ENCODE measurements around the gene CHKA.

Gene CHKA

GRCh38 chr11:68043349-68044144 lies 77.6 kb downstream of the CHKA start:
- DNase-seq: no peak

GRCh38 chr11:68043029-68043348 lies 78.2 kb downstream of the CHKA start:
- DNase-seq: no peak

DNA sequence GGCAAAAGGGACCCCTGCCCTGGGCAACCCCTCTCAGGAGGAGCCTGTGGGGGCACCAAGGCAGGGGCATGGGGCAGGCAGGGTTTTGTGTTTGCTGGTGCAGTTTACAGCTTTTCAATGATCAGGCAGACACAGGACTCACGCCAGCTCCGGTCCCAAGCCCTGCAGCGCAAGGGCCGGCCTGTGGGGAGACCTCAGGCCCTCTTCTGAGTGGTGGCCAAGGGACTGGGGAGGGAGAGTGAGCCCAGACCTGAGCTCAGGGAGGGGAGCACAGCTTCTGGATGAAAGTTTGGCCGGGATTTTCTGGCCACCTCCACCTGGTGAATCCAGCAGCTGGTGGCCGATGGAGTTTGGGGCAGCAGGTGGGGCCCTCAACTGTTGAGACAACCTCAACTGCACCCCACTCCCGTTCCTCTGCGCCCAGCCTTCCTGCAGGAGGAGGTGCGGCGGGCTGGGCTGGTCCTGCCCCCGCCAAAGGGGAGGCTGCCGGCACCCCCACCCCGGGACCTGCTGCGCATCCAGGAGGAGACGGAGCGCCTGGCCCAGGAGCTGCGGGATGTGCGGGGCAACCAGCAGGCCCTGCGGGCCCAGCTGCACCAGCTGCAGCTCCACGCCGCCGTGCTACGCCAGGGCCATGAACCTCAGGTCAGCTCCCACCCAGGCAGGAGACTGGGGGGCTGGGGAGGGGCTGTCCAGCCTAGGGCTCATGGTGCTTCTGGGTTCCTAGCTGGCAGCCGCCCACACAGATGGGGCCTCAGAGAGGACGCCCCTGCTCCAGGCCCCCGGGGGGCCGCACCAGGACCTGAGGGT lies 78.8 kb downstream of the CHKA start:
- no peak for DNase-seq

DNA sequence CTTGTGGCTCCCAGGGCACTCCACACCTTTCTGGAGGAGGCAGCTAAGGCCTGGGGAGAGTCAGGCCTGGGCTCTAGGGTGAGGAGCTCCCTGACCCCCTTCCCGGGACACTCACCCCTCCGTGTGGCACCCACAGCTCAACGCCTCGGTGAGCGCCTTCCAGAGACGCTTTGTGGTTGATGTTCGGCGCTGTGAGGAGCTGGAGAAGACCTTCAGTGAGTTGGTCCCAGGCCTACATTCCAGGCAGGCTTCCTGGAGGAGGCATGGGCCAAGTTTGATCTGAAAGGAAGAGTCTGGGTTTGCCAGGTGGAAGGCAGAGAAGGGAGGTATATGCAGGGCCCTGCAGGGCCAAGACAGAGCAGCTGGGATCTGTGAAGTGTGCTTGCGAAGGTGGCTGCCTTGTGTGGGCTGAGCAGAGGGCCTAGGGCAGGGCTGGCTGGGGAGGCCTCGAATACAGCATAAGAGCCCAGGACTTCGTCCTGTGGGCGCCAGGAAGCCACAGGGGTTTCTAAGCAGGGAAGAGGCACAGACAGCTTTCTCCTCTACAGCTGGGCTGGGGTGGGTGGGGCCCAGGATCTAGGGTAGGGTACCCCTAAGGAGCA lies 79.5 kb downstream of the CHKA start:
- DNase-seq: no peak

DNA sequence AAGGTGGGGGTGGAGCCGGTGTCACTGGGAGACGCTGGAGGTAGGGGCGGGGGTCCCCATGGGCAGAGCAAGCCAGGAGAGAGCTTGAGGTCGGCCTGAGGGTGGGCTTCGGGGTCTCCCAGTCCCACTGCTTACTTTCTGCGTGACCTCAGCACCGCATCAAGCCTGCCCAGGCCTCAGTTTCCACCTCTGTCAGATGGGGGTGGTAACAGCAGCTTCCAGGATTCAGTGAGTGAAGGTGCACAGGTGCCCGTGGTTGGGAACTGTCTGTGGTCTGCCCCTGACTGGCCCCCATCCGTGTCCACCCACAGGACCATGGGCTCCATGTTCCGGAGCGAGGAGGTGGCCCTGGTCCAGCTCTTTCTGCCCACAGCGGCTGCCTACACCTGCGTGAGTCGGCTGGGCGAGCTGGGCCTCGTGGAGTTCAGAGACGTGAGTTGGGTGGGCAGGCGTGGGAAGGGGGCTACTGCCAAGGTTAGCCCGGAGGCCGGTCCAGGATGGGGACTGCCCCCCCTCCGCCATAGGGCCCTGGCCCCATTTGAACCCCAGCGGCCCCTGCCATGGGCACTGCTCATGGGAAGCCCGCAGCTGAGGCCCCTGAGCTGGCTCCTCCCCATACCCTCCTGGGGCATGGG lies 80.1 kb downstream of the CHKA start:
- DNase-seq: no peak

DNA sequence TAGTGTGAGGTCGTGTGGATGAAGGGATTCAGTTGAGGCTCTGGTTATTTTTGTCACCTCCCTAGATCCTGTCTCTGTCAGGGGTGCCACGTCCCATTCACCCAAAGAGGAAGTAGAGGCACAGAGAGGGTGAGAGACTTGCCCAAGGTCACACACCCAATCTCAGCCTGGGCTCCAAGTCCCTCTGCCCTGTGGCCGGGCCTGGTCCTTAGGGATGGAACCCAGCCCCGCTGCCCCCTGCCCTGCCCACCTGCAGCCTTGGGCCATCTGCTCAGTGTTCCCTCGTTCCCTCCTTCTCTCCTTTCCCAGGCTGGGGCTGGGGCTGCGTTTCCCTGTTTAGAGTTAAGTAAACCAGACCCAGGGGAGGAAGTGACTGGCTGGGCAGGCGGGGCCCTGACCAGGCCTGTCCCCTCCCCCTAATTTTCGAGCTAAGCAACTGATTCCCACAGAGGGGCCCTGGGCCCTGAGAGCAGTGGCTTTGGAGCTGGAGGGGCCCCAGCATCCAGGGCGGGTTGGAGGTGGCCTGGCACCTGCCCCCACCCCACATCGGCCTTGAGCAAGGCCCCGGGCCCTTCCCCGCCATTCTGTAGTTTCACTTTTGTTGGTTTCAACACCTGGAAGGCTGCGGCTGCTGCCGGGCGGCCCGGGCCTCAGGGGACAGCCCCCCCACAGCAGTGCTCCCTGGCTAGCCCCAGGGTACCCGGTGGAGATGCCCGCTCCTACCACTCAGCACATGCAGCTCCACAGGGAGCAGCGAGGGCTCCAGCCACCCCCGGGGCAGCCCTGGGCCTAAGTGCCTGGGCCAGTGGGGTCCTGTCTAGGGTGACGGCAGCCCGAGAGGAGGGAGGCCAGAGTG lies 80.9 kb downstream of the CHKA start:
- peak; percentile 54 for DNase-seq

- no peak for DNase-seq
Measured at GRCh38 chr11:68039526-68040086, 81.6 kb downstream of the CHKA start.

DNA sequence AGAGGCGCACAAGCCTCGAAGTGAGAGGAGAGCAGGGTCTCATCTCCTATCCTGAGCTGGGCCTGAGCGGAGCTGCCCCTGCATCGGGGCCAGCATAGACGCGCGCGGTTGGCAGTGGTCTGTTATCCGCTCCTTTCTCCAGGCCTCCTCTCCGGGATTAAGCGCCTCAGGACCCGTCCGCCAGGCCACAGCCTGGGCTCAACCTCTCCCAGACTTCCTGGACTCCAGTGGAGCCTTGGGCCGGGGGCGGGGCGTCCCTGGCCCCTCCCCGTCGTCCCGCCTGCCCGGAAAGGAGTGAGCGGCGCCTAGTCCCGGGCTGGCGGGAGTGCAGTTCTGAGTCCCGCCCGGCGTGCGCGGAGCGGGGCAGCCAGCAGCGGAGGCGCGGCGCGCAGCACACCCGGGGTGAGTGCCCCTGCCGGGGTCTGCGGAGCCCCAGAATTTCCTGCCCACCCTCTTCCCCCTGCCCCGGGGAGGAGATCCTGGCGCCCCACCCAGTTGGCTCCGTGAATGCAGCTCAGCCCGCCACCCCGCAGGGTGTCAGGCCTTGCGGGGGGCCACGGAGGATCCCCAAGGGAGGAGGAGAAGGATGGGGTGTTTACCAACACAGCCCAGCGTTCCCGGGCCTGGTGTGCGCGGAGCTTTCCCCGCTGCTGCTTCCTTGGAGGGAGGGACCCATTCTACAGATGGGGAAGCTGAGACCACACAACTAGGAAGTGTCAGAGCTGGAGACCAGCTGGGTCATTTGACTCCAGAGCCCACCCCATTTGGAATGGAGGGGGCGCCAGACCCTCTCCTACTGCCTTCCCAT lies 82.3 kb downstream of the CHKA start, which contains the start of gene TCIRG1:
Gene TCIRG1 (plus strand): TSS at position 308 of the 808 bp plus-strand sequence. CDS start 2,247 bp downstream, outside the sequence.
- peak; percentile 63 for DNase-seq

DNA sequence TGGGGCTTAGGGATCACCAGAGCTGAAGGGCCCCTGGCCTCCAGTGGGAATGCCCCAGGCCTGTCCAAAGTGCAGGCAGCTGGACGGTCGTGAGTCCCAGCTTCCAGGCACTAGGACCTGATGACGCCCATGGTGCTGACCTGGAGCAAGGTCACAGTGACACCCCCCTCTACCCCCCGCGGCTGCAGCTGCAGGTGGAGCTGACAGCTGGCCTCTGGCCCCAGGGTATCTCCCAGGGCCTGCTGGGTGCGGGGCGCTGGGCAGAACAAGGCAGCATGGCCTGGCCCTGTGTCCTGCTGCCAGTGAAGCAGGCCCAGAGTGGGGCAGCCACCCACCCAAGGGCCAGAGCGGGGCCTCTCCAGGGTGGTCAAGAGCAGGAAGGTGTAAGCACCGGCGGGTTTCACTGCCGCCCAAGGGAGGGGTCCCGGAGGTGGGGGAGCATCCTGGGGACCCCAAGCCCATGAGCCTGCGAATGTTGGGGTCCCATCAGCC lies 82.9 kb downstream of the CHKA start:
- no peak for DNase-seq

DNA sequence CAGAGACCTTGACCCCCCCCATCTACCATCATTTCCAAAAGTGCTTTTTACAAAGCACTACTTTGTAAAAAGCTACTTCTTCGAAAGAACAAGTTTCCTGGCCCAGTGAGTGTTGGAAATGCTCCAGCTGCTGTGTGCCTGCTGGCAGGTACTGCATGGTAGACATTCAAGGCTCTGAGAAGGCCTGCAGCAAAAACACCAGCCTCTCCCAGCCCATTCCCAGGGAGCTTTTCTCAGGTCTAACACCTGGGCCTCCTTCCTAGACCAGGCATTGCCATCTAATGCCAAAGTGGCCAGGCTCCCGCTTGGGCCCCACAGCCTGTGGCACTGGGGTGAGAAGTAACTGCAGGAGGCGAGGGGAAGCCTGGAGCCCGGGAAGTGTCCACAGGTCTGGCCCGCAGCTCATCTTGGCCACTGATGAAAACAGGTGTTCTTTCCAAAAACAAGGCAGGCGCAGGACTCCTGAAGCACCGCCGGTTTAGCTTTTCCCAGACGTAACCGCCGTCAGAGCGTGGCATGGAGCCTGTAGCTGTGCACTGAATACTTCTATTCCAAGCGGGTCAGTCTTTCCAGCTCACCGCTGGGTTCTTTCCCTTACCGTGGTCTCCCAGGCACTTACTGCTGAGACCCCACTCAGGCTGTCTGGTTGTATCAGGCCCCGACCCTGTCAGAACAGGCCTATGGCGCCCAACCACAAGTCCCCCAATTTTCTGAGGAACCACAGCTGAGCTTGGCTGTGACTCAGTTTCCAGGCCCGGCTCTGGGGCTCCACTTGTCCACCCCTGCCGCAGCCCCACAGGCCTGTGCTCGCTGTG lies 83.6 kb downstream of the CHKA start:
- no peak for DNase-seq

DNA sequence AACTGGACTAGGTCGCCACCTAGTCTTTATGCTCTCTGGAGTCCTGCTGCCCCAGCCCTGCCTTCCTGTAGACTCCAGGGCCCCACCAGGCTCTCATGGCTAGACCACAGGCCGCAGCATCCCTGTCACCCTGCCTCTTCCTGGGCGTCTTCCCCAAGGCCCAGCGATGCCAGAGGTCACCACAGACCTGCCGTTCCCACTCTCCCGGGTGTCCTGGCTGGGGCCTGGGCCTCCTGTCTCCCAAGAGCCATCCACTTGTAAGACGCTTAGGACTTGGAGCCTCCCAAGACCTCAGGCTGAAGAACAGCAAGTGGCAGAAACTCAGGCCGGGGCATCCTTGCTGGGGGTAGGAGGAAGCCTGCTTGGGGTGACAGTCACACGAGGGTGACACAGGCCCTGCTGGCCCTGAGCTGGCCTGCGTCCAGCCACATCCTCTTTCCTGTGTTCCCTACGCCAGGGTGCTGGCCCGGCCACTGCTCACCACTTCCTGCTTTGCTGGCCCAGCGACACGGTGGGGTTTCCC lies 84.4 kb downstream of the CHKA start:
- no peak for DNase-seq

DNA sequence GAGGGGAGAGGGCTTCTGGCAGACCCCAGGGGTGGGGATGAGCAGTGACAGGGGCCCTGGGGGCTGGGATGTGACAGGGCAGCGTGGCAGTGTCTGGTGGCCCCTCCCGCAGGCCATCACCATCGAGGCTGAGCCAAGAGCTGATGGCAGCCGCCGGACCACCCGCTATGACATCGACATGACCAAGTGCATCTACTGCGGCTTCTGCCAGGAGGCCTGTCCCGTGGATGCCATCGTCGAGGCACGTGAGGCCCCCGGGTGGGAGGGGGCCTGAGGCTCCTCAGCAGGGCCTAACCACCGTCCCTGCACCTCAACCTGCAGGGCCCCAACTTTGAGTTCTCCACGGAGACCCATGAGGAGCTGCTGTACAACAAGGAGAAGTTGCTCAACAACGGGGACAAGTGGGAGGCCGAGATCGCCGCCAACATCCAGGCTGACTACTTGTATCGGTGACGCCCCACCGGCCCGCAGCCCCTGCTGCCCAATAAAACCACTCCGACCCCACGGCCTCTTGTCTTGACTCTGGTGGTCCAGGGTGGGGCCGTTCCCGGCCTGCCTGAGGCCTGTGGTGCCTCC lies 85.0 kb downstream of the CHKA start:
- no peak for DNase-seq

DNA sequence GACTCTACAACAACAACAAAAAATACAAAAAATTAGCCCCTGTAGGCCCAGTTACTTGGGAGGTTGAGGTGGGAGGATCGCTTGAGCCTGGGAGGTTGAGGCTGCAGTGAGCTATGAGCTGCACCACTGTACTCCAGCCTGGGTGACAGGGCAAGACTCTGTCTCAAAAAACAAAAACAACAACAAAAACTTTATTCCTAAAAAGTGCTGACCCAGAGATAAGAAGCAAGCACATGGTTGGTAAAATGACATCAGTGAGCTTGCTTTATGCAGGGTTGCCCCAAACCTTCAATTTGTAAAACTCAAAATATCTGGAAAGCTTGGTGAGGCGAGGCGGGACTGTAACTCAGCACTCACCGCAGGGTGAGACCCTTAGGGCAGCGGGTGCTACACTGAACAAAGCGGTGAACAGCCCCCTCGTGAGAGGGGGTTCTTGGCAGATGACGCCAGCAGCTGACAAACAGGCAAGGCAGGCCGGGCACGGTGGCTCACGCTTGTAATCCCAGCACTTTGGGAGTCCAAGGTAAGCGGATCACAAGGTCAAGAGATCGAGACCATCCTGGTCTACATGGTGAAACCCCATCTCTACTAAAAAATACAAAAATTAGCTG lies 85.8 kb downstream of the CHKA start:
- no peak for DNase-seq

DNA sequence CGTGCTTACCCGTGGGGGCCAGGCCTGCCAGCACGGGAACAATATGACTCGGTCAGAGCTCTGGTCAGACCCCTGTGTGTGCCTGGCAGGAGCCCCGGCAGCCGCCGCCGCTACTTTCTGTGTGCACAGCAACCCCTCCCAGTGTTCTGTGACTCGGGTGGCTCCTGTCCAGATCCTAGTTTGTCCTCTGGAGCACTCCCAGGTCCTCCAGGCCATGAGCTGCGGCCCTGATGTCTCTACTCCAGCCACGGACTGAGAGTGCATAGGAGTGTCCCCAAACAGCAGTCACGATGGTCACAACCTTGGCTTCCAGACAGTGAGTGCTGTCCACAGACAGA lies 87.5 kb downstream of the CHKA start:
- no peak for DNase-seq

DNA sequence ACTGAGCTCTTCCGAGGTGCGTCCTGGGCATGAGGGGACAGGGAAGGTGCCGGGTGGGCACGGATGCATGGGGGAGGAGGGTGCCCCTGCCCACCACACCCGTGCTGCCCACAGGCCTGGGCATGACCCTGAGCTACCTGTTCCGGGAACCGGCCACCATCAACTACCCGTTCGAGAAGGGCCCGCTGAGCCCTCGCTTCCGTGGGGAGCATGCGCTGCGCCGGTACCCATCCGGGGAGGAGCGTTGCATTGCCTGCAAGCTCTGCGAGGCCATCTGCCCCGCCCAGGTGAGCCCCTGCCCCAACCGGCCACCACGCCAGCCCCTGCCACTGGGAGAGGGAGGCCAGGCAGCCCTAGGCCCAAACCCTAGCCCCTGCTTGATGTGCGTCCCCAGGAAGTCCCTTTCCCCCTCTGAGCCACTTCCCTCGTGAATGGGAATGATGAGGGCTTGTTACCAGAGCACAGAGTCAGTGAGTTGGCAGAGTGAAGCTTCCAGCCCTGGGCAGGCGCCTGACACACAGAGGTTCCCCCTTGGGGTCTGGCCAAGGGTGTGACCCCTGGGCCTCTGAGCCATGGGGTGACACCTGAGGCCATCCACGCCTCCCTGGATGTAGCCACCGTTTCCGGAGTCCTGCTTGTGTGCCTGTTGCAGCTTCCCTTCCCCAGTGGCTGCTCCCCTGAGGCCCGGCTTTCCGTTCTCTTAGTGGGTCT lies 88.0 kb downstream of the CHKA start:
- DNase-seq: no peak

DNA sequence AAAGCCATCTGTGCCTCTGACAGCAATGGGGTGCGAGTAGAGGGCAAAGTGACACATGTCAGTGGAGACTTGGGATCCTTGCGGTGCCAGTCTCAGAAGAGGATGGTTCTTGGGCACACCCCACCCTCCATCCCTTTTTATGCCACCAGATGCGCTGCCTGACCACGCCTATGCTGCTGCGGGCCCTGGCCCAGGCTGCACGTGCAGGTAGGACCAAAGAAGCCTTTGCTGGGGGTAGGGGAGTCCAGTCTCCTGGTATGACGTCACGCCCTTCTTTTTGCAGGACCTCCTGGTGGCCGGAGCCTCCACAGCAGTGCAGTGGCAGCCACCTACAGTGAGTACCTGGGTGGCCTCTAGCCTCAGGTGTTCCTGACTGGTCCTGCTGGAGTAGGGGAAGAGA lies 89.2 kb downstream of the CHKA start:
- DNase-seq: no peak

DNA sequence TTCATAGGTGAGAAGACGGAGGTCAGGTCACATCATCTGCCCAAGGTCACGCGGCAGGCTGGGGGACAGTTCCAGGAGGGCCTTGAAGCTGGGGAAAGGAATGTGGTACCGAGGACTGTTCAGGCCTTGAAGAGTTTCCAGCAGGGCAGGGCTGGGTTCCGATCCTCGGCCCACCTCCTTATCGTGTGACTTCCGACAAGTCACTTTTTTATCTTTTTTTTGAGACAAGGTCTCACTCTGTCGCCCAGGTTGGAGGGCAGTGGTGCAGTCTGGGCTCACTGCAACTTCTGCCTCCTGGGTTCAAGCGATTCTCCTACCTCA lies 90.1 kb downstream of the CHKA start:
- DNase-seq: no peak

DNA sequence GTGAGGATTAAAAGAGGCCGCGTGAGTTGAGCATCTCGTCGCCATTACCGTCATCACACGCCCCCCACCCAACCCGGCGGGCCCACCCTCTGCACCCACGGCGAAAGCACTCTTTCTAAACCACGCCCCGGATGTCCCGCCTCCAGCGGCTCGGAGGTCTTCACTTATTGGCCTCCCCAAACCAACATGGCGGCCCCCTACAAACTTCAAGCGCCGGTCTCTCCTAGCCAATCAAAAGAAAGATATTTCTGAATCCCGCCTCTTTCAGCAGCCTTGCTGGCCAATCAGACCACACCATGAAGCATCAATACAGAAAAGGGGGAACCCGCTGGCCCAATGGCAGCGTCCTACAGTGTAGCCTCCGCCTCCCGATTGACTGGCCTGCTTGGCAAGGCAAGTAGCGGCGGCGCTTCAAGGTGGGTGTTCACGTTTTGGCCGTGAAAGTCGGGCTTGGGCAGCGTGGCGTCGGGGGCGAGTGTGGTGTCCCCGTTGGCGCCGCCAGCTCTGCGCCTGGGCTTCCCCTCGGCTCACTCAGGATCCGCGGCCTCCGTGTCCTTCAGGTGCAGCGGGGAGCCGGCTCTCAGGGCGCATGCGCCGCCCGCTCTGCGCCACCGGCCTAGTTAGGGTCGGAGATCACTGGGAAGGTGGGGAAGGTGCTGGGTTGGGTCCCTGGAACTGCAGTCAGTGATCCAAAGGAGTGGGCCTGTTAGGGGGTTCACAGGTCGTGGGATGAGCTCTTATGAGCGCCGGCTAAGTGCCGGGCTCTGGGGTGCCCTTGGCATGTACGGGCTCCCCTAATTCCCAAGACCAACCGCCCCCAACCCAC lies 90.7 kb downstream of the CHKA start, which contains the start of gene NDUFS8:
Gene NDUFS8 (plus strand): TSS at position 364 of the 826 bp plus-strand sequence. CDS start 1,471 bp downstream, outside the sequence.
- peak; percentile 98 for DNase-seq

All from stimulated activated CD4-positive, alpha-beta T cell treated with anti-CD3 and anti-CD28 coated beads, Interleukin-4, amount 100 ng/mL, for 1 hour (primary cell).